HG03571 (cell line): ENCODE measurements around the gene CEP112.

Source experiments
- ATAC-seq: cut with Tn5 transposase; IDR thresholded peaks from one replicate; pipeline ENCODE4 v1.9.1; 2021; ENCODE audit not compliant: unreplicated experiment

The CEP112 gene

GRCh38 chr17:65618516-65618915 lies 573.4 kb downstream of the CEP112 start:
- no peak for ATAC-seq

GRCh38 chr17:65617496-65617895 lies 574.4 kb downstream of the CEP112 start:
- no peak for ATAC-seq

GRCh38 chr17:65609749-65610148 lies 582.2 kb downstream of the CEP112 start:
- ATAC-seq: no peak

- ATAC-seq: no peak
Observed at GRCh38 chr17:65609286-65609685, 582.6 kb downstream of the CEP112 start.

- ATAC-seq: no peak
Observed at GRCh38 chr17:65604070-65604469, 587.9 kb downstream of the CEP112 start.

GRCh38 chr17:65601881-65602280 lies 590.1 kb downstream of the CEP112 start:
- no peak for ATAC-seq

GRCh38 chr17:65601145-65601544 lies 590.8 kb downstream of the CEP112 start:
- no peak for ATAC-seq

- ATAC-seq: no peak
Observed at GRCh38 chr17:65600518-65600917, 591.4 kb downstream of the CEP112 start.

GRCh38 chr17:65599650-65600049 lies 592.3 kb downstream of the CEP112 start:
- no peak for ATAC-seq

GRCh38 chr17:65598746-65599145 lies 593.2 kb downstream of the CEP112 start:
- no peak for ATAC-seq

GRCh38 chr17:65595071-65595656 lies 596.8 kb downstream of the CEP112 start:
- no peak for ATAC-seq

GRCh38 chr17:65593855-65594845 lies 597.8 kb downstream of the CEP112 start:
- no peak for ATAC-seq

- ATAC-seq: no peak
Observed at GRCh38 chr17:65593092-65593854, 598.7 kb downstream of the CEP112 start.

GRCh38 chr17:65592125-65592965 lies 599.6 kb downstream of the CEP112 start:
- ATAC-seq: no peak

- no peak for ATAC-seq
Observed at GRCh38 chr17:65589321-65589720, 602.6 kb downstream of the CEP112 start.

- ATAC-seq: no peak
Observed at GRCh38 chr17:65588181-65588808, 603.6 kb downstream of the CEP112 start.

GRCh38 chr17:65587534-65588180 lies 604.3 kb downstream of the CEP112 start:
- ATAC-seq: no peak

- ATAC-seq: no peak
Observed at GRCh38 chr17:65586899-65587298, 605.0 kb downstream of the CEP112 start.
